Activated CD4-positive, alpha-beta T cell treated with anti-CD3 and anti-CD28 coated beads for 1 hour (primary cell): ENCODE results near the gene CD52.
"Not testable (repeated sequence)": the region's sequence is repeated elsewhere in the genome, so short reads cannot be mapped to it uniquely, and the experiment has no call there.

ENCODE experiments used
- DNase-seq: peaks from one replicate; pipeline ENCODE4 v3.0.0-alpha.2; 2020

The CD52 gene

DNA sequence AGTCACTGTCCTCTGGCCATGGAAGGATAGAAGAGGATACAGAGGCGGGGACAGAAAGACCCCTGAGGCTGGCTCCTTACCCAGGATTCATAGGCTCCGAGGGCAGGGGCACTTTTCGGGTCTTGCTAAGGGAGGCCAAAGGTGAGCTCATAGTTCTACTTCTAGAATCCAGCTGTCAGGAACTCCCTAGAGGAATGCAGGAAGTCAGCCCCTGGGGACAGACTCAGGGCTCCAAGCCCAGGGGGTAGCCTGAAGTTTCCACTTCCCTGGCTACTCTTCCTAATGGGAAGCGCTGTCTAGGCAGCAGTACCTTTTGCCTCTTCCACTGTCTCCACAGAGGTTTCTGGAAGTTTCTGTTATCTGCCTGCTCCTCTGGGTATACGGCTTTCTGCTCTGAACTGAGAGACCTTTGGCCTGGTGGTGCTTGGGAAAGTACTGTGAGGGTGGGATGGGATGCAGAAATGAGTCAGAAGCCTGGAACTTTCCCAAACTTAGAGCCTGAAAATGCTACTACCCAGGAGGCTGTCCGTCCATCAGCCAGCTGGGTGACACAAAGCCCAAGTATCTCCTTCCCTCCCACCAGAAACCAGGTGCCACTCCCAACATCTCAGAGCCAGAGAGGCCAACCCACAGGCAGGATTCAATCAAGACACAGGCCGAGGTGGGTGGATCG, 14.9 kb upstream of the CD52 start:
- no peak for DNase-seq

DNA sequence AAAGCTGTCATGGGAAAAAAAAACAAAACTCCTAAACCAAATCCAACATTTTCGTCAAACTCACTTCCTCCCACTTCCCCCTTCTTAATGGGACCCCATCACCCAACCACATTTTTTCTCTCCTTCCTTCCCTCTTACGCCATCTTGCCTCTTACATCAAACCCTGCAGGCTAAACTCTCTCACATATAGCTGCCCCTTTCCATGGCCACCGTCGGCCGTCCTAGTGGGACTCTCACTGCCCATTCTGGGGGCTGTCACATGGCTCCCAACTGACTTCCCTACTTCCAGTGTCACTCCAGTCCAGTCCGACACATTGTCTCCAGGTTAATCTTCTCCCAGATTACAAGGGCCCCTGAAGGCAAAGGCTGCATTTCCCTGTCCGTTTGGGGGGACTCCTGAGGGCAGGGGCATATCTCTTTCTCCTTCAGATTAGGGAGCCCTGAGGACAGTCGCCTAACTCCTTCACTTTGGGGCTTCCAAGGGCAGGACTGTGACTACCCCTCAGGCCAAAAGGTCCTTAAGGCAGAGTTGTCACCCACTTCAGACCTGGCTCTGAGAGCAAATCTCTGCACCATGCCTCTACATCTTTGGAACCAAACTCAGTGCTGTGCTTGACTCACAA, 12.0 kb upstream of the CD52 start:
- no peak for DNase-seq

DNA sequence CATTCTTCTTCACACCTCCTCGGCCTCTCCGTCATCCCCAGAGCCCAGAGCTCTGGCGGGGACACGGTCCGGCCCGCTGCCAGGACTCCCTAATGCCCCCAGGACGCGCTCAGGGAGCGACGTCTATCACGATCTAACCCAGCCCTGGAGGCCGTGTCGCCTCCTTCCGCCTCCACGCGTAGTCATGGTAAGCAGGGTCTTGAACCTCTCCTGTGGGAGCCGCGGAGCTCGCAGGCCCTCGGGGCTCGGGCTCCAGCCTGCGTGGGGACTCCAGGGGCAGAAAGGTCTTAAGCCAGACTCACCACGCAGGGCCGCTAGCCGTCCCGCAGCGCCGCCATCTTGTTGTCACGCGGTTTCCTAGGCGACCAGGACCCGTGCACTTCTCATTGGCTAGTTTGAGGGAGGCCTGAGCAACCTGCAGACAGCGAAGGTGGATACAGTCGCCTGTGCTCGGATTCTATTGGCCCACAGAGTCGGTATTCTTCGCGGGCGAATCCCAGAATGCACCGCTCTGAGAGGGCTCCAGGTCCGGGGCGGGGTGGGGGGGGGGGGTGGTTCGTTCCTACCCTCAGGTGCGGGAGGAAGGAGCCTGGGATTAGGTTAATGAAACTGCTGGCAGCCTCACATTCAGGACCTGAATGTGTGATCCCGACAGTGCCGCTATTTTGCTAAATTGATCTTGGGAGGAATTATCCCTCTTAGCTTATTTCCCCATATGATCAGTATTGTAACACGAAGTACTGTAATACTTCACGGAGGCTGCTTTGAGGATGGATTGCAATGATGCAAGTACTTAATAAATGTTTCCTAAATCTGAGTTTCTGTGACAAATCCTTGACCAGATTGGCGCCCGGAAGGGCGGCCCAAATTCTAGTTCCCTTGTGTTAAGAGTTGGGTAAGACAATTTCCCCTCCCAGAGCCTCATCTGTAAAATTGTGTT, 11.2 kb upstream of the CD52 start, which contains the start of gene UBXN11:
UBXN11 (minus strand) TSS at position 347 of the 940 bp plus-strand sequence. CDS start 3,753 bp downstream, outside the sequence.
- DNase-seq = peak; percentile 85

DNA sequence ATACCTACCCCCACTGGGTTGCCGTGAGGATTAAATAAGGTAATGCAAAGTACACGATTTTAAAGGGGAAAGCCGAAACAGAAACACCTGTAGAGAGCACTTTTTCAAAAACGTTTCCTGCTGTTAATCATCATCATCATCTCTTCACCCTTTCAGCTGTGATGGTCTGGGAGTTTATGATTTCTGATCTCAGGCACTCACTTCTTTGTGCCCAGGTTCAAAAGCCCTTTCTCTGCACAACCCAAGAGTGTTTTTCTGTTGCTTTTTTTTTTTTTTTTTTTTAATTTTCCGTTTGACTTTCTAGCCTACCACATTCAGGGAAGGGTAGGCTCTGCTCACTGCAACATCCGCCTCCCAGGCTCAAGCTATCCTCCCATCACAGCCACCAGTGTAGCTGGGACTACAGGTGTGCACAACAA, 10.4 kb upstream of the CD52 start:
- no peak for DNase-seq

DNA sequence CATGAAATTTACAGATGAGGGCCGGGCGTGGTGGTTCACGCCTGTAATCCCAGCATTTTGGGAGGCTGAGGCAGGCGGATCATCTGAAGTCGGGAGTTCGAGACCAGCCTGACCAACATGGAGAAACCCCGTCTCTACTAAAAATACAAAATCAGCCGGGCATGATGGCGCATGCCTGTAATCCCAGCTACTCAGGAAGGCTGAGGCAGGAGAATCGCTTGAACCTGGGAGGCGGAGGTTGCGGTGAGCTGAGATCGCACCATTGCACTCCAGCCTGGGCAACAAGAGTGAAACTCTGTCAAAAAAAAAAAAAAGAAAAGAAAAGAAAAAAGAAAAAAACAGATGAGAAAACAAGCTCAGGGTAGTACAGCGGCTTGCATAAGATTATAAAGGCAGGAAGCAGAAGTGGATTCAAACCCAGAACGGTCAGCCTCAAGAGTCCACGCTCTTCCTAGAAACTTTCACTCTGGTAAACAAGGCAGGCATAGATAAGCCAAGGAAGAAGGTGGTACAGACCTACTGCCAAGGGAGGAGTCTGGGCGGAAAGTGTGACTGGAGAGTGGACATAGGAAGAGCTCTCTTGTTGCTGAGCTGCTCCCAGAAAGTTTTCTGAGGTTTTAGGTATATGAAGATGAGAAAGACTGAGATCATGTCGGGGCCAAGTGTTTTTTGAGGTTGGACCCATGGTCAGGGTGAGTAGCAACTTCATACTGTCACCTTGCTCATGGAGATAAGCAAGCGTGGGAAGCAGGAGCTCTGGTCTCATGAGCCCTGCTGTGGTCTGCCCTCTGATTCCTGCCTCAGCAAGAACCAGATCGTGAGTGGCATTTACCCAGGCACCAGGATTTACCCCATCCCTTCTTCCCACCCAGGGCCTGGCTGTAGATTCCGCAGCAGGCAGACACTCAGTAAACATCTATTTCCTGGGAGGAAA, 9.5 kb upstream of the CD52 start:
- not testable (repeated sequence) for DNase-seq

DNA sequence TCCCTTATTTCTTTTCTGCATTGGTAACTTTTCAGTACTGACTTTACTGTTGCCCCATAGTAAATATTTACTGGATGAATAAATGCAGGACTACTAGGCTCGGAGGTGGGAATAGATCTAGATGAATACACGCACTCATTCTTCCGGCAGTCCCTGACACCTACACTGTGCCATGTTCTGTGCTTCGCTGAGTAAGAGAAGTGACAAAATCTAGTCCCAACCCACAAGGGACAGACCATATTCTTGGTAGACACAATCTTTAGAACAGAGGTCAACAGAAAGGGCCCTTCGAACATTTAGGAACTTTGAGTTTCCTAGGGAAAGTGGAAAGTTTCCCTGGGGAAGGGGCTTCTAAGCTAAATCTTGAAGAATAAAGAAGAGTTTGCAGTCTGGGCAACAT, 3.3 kb upstream of the CD52 start:
- no peak for DNase-seq

DNA sequence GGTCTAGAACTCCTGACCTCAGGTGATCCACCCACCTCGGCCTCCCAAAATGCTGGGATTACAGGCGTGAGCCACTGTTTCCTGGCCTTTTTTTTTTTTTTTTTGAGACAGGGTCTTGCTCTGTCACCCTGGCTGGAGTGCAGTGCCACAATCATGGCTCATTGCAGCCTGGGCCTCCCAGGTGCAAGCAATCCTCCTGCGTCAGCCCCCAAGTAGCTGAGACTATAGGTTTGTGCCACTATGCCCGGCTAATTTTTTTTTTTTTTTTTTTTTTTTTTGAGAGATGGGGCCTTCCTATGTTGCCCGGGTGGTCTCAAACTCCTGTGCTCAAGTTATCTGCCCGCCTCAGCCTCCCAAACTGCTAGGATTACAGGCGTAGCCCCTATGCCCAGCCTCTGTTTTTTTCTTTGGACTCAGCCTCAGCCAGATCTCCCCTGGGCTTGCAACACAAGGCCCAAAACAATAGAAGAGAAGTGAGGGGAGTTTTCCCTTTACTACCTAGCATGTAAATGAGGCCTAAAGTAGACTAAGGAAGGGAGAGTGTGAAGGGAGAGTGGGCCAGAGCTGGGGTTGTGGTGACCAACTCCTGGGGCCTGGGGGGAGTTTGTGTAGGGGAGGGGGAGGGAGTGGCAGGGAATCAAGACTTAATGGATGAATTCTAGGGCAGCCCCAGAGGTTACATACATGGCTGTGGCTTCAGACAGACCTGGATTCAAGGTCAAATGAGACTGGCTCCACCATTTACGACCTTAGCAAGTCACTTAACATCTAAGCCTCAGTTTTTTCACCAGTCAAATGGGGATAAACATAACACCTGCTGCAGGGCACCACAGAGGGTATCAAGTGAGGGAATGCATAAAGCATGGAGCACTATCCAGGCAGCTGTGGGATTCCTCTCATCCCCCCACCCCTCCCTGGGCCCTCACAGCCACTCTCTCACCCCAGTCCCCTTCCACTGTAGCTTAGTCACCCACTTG, 1.6 kb upstream of the CD52 start:
- no peak for DNase-seq

DNA sequence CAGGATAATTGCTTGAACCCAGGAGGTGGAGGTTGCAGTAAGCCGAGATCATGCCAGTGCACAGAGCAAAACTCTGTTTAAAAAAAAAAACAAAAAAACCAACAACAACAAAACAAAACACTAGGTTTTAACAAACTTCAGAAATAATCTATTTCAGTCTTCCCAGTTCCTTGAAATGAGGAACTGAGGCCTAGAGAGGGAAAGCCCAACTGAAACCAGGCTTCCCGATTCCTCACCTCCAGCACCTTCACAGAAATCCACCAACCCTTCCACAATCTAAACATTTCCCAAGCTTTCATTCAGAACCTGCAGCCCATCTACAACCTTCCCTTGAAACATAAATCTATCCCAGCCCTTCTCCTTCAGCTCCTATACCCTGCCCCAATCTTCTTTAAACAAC, 612 bp upstream of the CD52 start:
- no peak for DNase-seq

DNA sequence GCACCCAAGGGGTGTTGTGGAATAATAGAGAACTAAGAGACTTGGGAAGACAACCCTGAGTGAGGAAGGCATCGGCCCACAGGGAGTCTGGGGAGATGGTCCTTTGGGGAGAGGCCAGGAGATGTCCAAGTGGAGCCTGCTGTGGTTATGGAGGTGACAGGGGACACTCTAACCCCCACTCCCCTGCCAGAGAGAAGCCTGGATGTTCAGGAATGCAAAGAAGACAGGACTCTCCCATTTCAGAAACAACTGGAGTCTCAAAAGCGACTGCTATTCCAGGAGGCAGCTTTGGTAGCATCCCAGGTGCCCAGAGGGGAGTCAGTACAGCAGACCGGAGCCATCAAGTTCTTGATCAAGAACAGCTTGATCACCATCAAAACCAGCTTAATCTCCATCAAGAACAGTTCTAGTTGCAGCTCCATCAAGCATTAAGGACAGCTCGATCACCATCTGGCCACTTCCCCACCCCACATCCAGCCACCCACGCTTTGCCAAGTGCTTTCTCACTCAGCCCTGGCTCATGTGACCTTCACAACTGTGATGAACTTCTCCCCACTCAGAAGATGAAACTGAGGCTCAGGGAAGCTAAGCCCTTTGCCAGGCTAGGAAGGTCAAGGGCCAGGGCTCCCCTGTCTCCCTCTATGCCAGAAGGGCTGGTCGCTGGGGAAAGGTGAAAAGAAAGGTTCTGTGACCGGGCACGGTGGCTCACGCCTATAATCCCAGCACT, 743 bp downstream of the CD52 start:
- no peak for DNase-seq

DNA sequence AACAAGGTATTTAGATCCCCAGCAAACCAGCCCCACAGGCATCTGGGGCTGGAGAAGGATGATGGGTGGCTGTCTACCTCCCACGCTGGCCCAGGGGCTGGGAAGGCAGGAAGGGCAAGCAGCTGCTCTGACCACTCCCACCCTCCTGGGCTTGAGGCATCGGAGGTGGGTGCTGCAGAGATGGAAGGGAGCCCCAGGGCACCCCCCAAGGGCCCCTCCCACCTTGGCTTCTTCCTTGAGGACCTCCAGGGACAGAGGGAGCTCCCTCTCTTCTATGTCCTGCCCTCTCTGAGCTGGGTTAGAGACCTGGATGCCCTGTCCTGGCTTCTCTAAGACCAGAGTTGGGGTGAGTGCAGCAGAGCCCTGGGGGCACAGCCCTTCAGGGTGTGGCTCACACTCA, 3.1 kb downstream of the CD52 start:
- no peak for DNase-seq

DNA sequence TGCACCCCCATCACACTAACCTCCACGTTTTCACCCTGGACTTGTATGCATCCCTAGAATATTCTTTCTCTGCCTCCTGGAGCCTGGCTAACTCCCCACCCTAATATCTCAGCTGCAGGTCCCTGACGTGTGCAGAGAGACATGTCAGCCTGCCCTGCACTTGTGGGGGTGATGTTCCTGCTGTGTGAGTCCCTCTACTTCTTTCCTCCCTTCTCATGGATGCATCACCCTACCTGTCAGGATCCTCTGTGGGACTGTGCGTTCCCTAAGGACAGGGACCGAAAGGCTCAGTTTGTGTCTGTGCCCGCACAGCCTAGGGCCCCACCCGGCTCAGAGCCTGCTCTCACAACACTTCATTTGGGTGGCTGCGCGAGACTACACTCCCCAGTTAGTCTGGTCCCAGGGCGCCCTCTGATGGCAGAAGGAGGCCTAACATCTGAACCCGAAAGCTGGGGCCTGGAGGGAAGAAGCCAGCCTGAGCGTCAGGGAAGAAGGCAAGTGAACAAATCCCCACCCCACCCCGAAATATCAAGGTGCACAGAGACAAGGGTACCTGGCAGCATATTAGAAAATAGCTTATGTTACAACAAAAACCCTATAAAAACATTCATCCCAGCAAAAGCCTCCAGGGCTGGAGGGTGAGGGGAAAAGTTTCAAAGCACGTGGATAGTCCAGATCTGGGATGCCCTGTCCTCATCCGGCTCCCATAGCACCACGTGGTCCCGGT, 3.7 kb downstream of the CD52 start:
- DNase-seq = peak; percentile 93

DNA sequence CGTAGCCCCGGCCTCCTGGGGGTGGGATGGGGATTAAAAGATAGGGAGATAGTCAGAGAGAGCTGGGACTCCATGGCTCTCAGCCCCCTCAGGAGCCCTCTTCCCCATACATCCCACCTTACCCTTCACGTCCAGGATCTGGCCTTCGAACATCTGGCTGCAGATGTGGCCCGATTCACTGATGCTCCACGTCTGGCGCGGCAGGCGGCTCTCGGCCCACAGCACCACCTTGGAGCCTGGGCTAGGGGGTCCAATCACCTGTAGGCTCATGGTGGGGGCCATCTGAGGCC, 4.2 kb downstream of the CD52 start:
- DNase-seq = no peak

DNA sequence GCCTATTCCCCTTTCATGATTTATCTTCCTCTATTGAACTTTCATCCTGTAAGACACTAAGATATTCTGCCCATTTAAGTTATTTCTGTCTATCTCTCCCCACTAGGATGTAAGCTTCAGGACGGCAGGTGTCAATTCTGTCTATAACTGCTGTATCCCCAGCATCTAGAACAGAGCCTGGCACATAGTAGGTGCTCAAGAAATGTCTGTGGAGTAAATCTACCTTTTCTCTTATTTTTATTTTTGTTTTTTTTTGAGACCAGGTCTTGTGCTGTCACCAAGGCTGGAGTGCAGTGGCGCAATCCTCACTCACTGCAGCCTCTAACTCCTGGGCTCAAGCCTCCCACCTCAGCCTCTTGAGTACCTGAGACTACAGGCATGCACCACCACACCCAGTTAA, 5.6 kb downstream of the CD52 start:
- DNase-seq = no peak

DNA sequence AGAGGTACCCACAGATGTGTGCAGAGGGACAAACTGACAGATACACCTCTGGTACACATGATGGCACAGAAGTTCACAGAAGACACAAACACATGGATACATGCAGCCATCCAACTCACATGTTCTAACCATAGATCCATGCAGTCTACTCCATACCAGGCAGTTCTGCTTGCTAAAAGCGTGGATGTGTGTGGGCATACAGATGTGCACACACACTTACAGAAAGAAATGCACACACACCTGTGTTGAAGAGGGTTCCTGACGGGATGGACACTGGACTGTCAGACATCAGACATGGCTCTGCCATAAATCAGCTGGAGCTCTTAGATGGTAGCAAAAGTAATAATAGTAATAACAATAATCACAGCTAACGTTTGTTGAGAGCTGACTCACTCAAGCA, 6.8 kb downstream of the CD52 start:
- no peak for DNase-seq

DNA sequence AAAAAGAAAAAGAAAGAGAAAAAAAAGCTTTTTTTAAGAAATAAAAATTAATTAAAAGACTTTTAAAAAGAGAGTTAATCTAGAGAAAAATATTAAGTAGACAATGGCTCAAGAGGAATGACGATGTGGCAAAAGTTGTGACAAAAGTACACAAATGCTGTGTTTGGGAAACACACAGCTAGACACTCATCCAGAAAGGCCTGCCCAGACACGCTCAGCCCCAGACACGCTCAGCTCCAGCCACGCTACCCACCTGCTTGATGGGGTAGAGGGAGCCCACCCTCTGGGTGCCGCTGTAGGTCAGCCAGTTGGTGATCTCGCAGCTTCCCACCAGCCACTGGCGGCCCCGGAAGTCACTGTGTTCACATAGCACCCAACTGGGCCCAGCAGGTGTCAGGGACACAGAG, 10.2 kb downstream of the CD52 start:
- no peak for DNase-seq

DNA sequence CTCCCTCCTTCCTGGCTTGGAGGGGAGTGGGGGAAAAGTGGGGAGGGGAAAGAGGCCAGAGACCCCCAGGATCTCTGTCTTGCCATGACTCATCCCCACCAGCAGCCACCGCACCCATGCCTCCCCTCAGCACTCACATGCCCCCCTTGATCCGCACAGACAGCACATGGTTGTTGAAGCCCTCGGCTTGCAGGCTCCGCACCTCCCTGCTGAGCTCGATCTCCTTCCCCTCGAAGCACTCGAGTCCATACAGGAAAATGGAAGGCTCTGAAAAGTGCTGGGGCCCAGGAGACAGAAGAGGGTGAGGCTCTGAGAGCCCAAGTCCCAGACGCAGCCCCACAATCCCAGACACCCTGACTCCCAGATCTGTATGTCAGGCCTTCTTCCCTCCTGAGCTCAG, 10.8 kb downstream of the CD52 start:
- DNase-seq = no peak

DNA sequence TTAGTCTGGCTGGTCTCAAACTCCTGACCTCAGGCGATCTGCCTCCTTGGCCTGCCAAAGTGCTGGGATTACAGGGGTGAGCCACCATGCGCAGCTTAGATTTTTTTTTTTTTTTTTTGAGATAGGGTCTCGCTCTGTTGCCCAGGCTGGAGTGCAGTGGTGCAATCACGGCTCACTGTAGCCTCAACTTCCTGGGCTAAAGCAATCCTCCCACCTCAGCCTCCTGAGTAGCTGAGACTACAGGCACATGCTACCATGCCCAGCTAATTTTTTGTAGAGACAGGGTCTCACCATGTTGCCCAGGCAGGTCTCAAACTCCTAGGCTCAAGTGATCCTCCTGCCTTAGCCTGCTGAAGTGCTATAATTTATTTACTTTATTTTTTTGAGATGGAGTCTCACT, 11.6 kb downstream of the CD52 start:
- DNase-seq = not testable (repeated sequence)

DNA sequence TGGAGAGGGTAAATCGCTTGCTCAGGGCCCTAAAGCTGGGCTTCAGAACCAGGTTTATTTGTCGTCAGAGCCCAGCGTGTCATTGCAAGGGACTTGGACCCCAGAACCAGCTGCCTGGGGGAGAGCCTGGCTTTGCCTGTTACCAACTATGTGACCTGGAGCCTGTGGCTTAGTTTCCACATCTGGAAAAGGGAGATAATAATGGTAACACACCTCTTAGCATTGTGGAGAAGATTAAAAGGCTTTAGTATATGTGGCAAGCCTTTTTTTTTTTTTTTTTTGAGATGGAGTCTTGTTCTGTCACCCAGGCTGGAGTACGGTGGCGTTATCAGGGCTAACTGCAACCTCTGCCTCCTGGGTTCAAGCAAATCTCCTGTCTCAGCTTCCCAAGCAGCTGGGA, 12.5 kb downstream of the CD52 start:
- DNase-seq = no peak

DNA sequence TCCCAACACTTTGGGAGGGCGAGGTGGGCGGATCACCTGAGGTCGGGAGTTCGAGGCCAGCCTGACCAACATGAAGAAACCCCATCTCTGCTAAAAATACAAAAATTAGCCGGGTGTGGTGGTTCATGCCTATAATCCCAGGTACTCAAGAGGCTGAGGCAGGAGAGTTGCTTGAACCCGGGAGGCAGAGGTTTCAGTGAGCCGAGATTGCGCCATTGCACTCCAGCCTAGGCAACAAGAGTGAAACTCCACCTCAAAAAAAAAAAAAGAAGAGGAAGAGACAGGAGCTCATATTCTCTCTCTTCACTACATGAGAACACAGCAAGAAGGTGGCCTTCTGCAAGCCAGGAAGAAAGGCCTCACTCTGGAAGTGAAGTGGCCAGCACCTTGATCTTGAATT, 15.6 kb downstream of the CD52 start:
- DNase-seq = not testable (repeated sequence)
